Endothelial cell of umbilical vein (primary cell): ENCODE data around the gene C9orf153. TPM values are rescaled to one million over a fixed set of nuclear protein-coding genes. Genes with fewer than 3 reads are reported as not detected.
"Not testable (repeated sequence)": the region's sequence is repeated elsewhere in the genome, so short reads cannot be mapped to it uniquely, and the experiment has no call there.

Source experiments
- BruUV-seq: library from RNA; stranded (reverse); fragments of 400-500 nt; replicated peaks from 2 replicates; lab custom pipeline; 2021; lab: Mats Ljungman, UMichigan
- CTCF ChIA-PET: fragments of 300-600, 350-600 bp; sonication (Branson Sonifier 250); formaldehyde crosslinking; loops from one replicate; lab custom pipeline; 2021; ENCODE audit warnings: antibody characterized with exemption, inconsistent platforms; lab: Charles Lee
- POLR2A ChIA-PET: fragments of 300-600, 350-600 bp; sonication (Branson Sonifier 250); formaldehyde crosslinking; loops from one replicate; lab custom pipeline; 2021; ENCODE audit warnings: antibody characterized with exemption, inconsistent platforms; lab: Charles Lee
- DNase-seq: peaks from one replicate; pipeline ENCODE4 v3.0.0-alpha.2; 2011; ENCODE audit warnings: low read depth, low spot score
- FAIRE-seq: peaks from 2 replicates; lab custom pipeline; 2011; peaks lifted over from hg19 to GRCh38; lab: Jason Lieb, UNC
- H2AFZ ChIP-seq: 2 replicates; pipeline ENCODE4 v1.6.0; 2012; ENCODE audit warnings: low read depth, low read length, control low read depth, inconsistent platforms
- H3K27ac ChIP-seq: 2 replicates; pipeline ENCODE4 v1.5.1; 2011; ENCODE audit warnings: low read depth, mild to moderate bottlenecking, control low read depth, low read length, moderate library complexity; ENCODE audit not compliant: insufficient read depth
- H3K27me3 ChIP-seq, 2 experiments: 2 replicates each; pipeline versions ENCODE4 v1.6.0 to v1.6.1; 2011; ENCODE audit warnings: low read length in 2 of 2, mixed read lengths in 1 of 2; ENCODE audit not compliant: control insufficient read depth in 2 of 2, insufficient read depth in 2 of 2
- H3K36me3 ChIP-seq, 2 experiments: 2 replicates in 1 of 2; 3 replicates in 1 of 2; pipeline ENCODE4 v1.5.1; 2011; ENCODE audit warnings: low read length in 2 of 2, mild to moderate bottlenecking in 1 of 2, moderate library complexity in 1 of 2; ENCODE audit not compliant: control insufficient read depth in 2 of 2, insufficient read depth in 2 of 2; ENCODE audit errors: extremely low read depth in 1 of 2
- H3K4me1 ChIP-seq: 3 replicates; pipeline ENCODE4 v1.5.1; 2011; ENCODE audit warnings: mild to moderate bottlenecking, low read length; ENCODE audit not compliant: control insufficient read depth, insufficient read depth; ENCODE audit errors: extremely low read depth
- H3K4me2 ChIP-seq: 2 replicates; pipeline ENCODE4 v1.6.1; 2011; ENCODE audit warnings: low read length, control low read depth, mixed read lengths; ENCODE audit not compliant: insufficient read depth
- H3K4me3 ChIP-seq, 3 experiments: fragments of 200-600 bp in 1 of 3; sonication (generic), shearing (Covaris generic) in 1 of 3; replicated peaks in 1 of 3; 2 replicates each; pipeline ENCODE4 v1.5.1; 2011 to 2016; ENCODE audit warnings: control low read depth in 3 of 3, low read length in 3 of 3, mild to moderate bottlenecking in 2 of 3, inconsistent platforms in 1 of 3, low read depth in 1 of 3, moderate library complexity in 1 of 3; ENCODE audit not compliant: insufficient read depth in 1 of 3
- H3K79me2 ChIP-seq: 2 replicates; pipeline ENCODE4 v1.6.0; 2012; ENCODE audit warnings: low read length, inconsistent platforms; ENCODE audit not compliant: control insufficient read depth, insufficient read depth
- H3K9ac ChIP-seq: replicated peaks from 2 replicates; pipeline ENCODE3; 2011; ENCODE audit warnings: low read length, control low read depth; ENCODE audit not compliant: insufficient read depth; ENCODE audit errors: extremely low read depth
- H3K9me1 ChIP-seq: replicated peaks from 3 replicates; pipeline ENCODE4 v1.6.0; 2011; ENCODE audit warnings: mild to moderate bottlenecking, low read length; ENCODE audit not compliant: control insufficient read depth, insufficient read depth; ENCODE audit errors: extremely low read depth
- H3K9me3 ChIP-seq: replicated peaks from 2 replicates; pipeline ENCODE4 v1.5.1; 2012; ENCODE audit warnings: low read length, inconsistent platforms; ENCODE audit not compliant: control insufficient read depth, insufficient read depth
- H4K20me1 ChIP-seq: replicated peaks from 2 replicates; pipeline ENCODE3; 2011; ENCODE audit warnings: mild to moderate bottlenecking, low read length; ENCODE audit not compliant: control insufficient read depth, insufficient read depth; ENCODE audit errors: extremely low read depth
- EZH2 ChIP-seq: IDR thresholded peaks from 2 replicates; pipeline ENCODE4 v1.6.1; 2012; ENCODE audit warnings: borderline replicate concordance, low read depth, mild to moderate bottlenecking, moderate library complexity, low read length, inconsistent platforms; ENCODE audit not compliant: severe bottlenecking
- FOS ChIP-seq: IDR thresholded peaks from 2 replicates; pipeline ENCODE4 v1.6.1; 2011; ENCODE audit warnings: mild to moderate bottlenecking, low read length, moderate library complexity, borderline replicate concordance; ENCODE audit not compliant: insufficient read depth
- GATA2 ChIP-seq: IDR thresholded peaks from 2 replicates; pipeline ENCODE4 v1.7.0; 2011; ENCODE audit warnings: low read depth, mild to moderate bottlenecking, moderate library complexity, mixed read lengths, low read length; ENCODE audit not compliant: insufficient read length, insufficient read depth
- JUN ChIP-seq: IDR thresholded peaks from 2 replicates; pipeline ENCODE4 v1.6.1; 2011; ENCODE audit warnings: borderline replicate concordance, low read depth; ENCODE audit not compliant: insufficient read length, insufficient read depth
- MYC ChIP-seq: IDR thresholded peaks from one replicate; pipeline ENCODE4 v1.6.1; 2011; ENCODE audit warnings: mild to moderate bottlenecking, low read depth, low read length
- POLR2A ChIP-seq: IDR thresholded peaks from 2 replicates; pipeline ENCODE4 v1.6.1; 2012; ENCODE audit warnings: low read depth, mild to moderate bottlenecking, control low read depth, low read length
- POLR2AphosphoS5 ChIP-seq: IDR thresholded peaks from 2 replicates; pipeline ENCODE4 v1.6.1; 2012; ENCODE audit warnings: low read depth, mild to moderate bottlenecking, control low read depth, low read length, moderate library complexity; ENCODE audit not compliant: insufficient read depth
- dilution Hi-C: fragments of 300-500 bp; cut with MboI; formaldehyde crosslinking; loops from one replicate; pipeline ENCODE4 v1.15.0; 2019; ENCODE audit warnings: low sequenced_read_pairs; ENCODE audit not compliant: extremely low pct_ligation_motif_present
- intact Hi-C: fragments of 100-400 bp; cut with micrococcal nuclease; formaldehyde crosslinking; loops from one replicate; pipeline ENCODE4 v1.10.0; 2022
- polyA plus RNA-seq, 4 experiments: library from polyadenylated mRNA; depleted of rRNA in 3 of 4; stranded (reverse) in 3 of 4; unstranded in 1 of 4; fragments of >200 nt; gene quantifications; 2 replicates each; pipeline versions ENCODE4 v1.2.1 to v1.2.3, GENCODE V29; 2011 to 2012; ENCODE audit warnings: missing spikeins in 1 of 4
- total RNA-seq: library from RNA; stranded (reverse); gene quantifications from 2 replicates; pipeline ENCODE4 v1.2.3, GENCODE V29; 2021
- TF ChIP-seq, protein P1 (sequence below): IDR thresholded peaks from 2 replicates; pipeline ENCODE4 v1.6.1; 2011; ENCODE audit not compliant: insufficient read depth, insufficient read length
- TF ChIP-seq, protein P2 (sequence below), 2 donors: IDR thresholded peaks; 1 replicate in 1 of 2; 2 replicates in 1 of 2; pipeline ENCODE4 v1.5.1; 2011; ENCODE audit warnings: low read length in 2 of 2, mild to moderate bottlenecking in 2 of 2, moderate library complexity in 2 of 2, control low read depth in 1 of 2, inconsistent platforms in 1 of 2, low read depth in 1 of 2; ENCODE audit not compliant: insufficient read depth in 1 of 2; ENCODE audit errors: extremely low read depth in 1 of 2

Gene C9orf153
- total and polyA plus RNA-seq, 2 donors (not counting 3 experiments of a cell fraction or from before 2014, with no cell fraction given): 0.66 TPM; not detected in 1

DNA sequence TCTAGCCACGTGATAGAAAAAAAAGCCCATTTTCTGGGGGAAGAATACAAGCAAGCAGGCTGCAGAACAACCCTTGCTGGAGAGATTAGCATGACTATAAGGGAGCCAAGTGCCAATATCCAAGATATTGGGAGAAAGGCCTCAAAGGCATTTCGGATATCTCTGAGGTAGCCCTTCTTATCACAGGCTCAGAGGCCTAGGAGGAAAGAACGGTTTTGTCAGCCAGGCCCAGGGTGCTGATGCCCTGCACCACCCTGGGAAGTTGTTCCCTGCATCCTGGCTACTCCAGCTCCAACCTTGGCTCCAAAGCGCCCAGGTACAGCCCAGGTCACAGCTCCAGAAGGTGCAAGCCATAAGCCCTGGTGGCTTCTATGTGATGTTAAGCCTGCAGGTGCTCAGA is 66.4 kb downstream of the C9orf153 start:
- Histone ChIP-seq H3K4me1 (no peaks in the 10 kb centered on the region), H3K27me3 (no peaks in the 10 kb centered on the region), H3K9me1 (no peaks in the 10 kb centered on the region), H3K36me3 (no peaks in the 10 kb centered on the region), H3K79me2 (no peaks in the 10 kb centered on the region), H3K9me3 (no peaks in the 10 kb centered on the region), H3K9ac (no peak overlapping the region), H3K27ac (no peak overlapping the region), H4K20me1 (no peaks in the 10 kb centered on the region), H2AFZ (no peak overlapping the region), H3K4me3 (no peak overlapping the region), H3K4me2 (no peak overlapping the region)
- TF ChIP-seq, protein P1, sequence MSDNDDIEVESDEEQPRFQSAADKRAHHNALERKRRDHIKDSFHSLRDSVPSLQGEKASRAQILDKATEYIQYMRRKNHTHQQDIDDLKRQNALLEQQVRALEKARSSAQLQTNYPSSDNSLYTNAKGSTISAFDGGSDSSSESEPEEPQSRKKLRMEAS: no peak
- TF ChIP-seq GATA2 (no peak), MYC (no peak), EZH2 (no peak), JUN (no peak), POLR2A (no peak), POLR2AphosphoS5 (no peak), FOS (no peak)
- TF ChIP-seq, protein P2, sequence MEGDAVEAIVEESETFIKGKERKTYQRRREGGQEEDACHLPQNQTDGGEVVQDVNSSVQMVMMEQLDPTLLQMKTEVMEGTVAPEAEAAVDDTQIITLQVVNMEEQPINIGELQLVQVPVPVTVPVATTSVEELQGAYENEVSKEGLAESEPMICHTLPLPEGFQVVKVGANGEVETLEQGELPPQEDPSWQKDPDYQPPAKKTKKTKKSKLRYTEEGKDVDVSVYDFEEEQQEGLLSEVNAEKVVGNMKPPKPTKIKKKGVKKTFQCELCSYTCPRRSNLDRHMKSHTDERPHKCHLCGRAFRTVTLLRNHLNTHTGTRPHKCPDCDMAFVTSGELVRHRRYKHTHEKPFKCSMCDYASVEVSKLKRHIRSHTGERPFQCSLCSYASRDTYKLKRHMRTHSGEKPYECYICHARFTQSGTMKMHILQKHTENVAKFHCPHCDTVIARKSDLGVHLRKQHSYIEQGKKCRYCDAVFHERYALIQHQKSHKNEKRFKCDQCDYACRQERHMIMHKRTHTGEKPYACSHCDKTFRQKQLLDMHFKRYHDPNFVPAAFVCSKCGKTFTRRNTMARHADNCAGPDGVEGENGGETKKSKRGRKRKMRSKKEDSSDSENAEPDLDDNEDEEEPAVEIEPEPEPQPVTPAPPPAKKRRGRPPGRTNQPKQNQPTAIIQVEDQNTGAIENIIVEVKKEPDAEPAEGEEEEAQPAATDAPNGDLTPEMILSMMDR (IDR thresholded peaks at IDR 0.05; ENCODE audit: extremely low read depth in 1 of 2, insufficient read depth in 1 of 2, low read depth in 1 of 2, low read length in 2 of 2): no peak
- CTCF ChIA-PET: interaction anchor here (0.8 to 2.0 kb wide), 2 partner anchors 9 to 64 kb away, joined by 3 to 8 read pairs; no protein-coding TSS in a partner anchor
- dilution Hi-C loops: no loop called here
- no peak for DNase-seq
- POLR2A ChIA-PET: no interaction called here
- intact Hi-C loops: no loop called here
- no TSS peak for BruUV-seq
- no peak for FAIRE-seq

DNA sequence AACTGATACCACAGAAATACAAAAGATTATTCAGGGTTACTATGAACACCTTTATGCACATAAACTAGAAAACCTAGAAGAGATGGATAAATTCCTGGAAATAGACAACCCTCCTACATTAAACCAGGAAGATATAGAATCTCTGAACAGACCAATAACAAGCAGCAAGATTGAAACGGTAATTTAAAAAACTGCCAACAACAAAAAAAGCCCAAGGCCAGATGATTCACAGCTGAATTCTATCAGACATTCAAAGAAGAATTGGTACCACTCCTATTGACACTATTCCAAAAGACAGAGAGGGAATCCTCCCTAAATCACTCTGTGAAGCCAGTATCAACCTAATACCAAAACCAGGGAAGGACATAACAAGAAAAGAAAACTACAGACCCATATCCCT is 68.8 kb downstream of the C9orf153 start:
- H3K9ac ChIP-seq, dilution Hi-C loops, H3K9me3 ChIP-seq, BruUV-seq, H2AFZ ChIP-seq, DNase-seq, H3K9me1 ChIP-seq, H3K4me2 ChIP-seq, H3K27ac ChIP-seq, H3K4me1 ChIP-seq, H4K20me1 ChIP-seq, H3K79me2 ChIP-seq, POLR2A ChIA-PET, intact Hi-C loops, FAIRE-seq, H3K4me3 ChIP-seq, H3K27me3 ChIP-seq, H3K36me3 ChIP-seq: not testable (repeated sequence)
- CTCF ChIA-PET: interaction anchor here (1.0 kb wide), 1 partner anchor 14 kb away, joined by 3 read pairs; no protein-coding TSS in a partner anchor
